Activated CD4-positive, alpha-beta T cell treated with anti-CD3 and anti-CD28 coated beads for 1 hour (primary cell): Measurements from ENCODE around the gene PROM2.

ENCODE experiments used
- DNase-seq: peaks from one replicate; pipeline ENCODE4 v3.0.0-alpha.2; 2020

PROM2 gene

DNA sequence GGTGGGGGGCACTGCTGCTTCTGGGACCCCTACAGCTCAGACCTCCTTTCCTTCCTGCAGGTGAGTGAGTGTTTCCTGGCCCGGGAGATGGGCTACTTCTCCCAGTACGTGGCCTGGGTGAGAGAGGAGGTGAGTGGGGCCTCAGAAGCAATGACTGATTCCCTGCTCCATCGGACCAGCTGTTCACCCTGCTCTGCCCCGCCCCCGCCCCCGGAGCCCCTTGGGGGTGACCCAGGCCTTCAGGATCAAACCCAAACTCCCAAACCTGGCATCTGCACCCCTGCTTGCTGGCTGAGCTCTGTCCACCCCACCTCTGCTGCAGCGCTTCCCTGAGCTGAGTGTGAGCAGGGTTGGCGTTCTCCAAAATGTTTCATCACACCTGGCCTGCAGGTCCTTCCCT, 13.1 kb downstream of the PROM2 start:
- no peak for DNase-seq

DNA sequence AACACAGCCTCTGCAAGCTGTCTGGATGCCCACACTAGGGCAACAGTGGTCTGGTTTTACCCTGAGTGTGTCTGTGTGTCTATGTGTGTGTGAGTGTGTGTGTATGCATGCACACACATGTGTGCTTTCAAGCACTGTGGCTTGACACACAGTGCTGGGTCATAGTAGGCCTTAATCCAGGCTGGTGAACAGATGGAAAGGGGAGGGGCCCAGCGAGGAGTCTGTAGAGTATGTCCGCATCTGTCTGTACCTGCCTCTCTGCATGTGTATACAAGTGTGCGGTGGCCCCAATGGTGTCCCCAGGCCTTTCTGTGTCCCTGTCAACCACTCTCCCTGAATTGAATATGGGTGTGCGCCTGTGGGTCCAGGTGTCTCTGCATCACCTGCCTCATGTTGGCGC, 13.6 kb downstream of the PROM2 start:
- DNase-seq = no peak

DNA sequence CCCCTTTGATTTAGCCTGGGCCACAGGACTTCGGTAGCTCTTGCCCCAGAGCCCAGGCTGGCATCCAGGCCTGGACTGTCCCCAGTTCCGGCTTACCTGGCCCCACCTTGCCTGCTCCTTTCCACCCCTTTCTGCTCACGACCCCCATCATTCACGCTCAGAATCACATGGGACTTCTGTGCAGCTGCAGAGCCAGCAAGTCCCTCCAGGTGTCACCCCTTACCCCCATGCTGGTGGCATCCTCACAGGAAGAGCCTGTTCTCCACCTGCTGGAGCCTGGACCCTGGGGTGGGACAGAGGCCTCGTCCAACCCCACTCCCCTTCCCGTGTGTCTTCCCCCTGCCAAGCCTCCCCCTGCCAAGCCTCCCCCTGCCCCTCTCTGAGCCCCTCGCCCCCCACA, 15.0 kb downstream of the PROM2 start:
- no peak for DNase-seq

DNA sequence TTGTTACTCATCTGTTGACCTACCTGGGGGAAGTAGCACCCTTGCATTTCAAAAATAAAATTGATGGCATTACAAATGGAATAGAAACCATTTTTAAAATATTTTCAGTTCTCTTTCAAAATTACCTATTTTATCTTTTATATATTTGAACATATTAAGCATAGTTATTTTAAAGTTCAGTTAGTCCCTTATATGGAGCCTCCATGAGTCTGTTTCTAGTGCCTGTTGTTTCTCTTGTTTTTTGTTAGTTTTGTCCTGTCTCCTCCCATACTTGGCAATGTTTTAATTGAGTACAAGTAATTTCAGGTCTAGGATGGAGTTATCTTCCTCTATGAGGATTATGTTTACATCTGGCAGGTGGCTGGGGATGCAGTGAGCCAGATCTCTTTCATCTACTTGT, 17.0 kb downstream of the PROM2 start:
- DNase-seq = no peak

DNA sequence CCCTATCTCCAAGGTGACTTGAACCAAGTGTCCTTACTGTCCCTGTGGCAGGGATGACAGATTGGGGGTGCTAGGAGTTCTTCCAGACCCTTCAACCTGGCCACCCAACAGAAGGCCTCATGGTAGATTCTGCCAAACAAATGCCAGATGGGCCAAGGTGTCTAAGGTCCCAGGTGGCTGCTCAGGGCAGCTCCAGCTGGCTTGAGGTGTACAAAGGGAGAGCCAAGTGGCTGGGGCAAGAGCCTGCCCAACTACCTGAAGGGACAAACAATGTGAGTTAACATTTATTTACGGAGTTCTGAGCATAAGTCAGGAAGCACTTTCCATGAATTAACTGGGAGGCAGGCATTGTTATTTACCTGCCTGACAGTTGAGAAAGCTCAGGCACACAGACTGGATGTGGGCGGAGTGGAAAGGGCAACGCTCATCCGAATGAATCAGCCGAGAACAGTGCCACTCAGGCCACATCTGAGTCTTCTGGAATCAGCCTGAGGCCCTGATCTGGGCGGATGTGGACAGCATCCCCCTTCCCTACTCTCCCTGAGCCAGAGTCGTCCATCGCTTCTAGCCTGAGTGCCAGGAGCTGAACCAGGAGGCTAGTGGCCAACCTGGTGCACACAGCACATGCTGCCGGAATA, 18.5 kb downstream of the PROM2 start:
- no peak for DNase-seq

DNA sequence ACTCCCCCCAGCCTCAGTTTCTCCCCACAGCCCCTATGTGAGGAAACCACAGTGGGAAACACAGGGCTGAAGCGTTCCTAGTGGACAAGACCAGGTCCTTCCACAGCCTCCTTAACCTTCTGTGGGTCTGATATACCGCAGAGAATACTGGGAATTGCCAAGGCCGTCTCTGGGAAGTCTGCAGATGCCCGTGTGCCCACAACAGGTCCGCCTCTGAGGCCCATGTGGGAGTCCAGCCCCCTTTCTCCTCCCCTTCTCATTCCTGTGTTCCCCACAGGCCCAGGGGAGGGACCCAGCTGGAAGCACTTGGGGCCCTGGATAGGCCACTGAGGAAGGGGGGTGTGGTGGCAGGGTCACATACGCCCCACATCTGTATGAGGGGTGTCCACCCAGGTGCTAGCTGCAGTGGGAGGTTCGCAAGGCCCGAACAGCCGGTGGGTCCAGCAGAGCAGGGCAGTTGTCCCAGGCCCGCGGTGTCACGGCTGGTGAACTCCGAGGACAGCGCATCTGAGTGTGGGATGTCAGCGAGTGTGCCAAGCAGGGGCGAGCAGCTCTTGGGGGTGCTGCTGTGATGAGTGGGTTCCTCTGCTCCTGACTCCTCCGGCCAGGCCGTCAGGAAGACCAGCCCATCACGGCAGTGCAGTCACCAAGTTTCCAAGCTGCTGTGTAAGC, 20.5 kb downstream of the PROM2 start:
- DNase-seq = no peak

DNA sequence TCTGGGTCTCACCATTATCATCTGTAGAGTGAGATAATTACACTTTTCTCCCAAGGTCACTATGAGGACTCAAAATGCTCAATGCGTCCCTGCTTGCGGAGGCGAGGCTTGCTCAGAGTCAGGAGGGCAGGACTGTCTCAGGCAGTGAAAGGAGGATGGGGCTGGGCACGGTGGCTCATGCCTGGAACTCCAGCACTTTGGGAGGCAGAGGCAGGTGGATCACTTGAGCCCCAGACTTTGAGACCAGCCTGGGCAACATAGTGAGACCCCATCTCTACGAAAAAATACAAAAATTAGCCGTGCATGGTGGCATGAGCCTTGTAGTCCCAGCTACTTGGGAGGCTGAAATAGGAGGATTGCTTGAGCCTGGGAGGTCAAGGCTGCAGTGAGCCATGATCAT, 21.1 kb downstream of the PROM2 start:
- DNase-seq = no peak

DNA sequence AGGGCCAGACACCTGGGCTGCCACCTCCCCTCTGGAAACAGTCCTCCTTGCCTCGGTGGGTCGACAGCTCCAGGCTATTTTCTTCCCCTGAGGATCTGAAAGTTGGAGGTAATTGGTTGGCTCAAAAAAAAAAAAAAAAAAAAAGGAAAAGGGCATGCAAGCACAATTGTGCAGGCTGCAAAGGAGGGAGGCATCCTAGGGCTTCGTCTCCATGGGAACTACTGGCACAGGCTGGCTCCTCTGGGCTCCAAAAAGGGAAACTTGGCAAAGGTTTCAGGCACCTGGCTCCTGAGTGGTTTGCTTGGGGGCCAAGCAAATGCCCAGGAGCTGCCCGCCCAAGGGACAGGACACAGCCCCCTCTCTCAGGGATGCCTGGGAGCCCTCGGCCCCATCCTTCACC, 21.8 kb downstream of the PROM2 start:
- no peak for DNase-seq

DNA sequence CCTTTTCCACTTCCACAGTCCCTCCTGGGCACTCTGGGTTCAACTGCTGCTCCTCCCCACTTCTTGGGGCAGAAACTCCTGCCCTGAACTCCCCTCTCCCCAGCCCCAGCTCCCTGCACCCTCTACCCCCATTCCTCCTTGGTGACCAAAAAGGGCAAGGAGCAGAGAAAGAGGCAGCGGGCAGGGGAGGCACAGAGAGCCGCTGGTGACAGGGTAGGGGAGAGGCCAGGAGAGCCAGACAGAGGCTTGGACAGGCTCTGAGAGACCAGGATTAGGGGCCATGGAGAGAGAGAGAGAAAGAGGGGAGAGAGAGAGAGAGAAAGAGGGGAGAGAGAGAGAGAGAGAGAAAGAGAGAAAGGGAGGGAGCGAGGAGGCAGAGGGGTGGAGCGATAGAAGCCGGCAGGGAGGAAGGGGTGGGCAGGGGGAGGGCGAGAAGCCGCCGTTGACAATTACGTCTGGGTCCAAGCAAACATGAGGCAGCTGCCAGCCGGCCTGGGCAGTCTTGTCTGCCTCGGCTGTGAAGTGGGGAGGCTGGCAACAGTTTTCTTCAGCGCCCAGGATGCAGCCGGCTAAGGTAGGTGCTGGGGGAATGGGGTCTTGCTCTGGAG, 22.7 kb downstream of the PROM2 start, which contains the start of gene KCNIP3:
Gene KCNIP3, plus strand, starts transcription at position 468 of the 608 bp plus-strand sequence. Its CDS starts 92 bp downstream, at position 560.
- no peak for DNase-seq

DNA sequence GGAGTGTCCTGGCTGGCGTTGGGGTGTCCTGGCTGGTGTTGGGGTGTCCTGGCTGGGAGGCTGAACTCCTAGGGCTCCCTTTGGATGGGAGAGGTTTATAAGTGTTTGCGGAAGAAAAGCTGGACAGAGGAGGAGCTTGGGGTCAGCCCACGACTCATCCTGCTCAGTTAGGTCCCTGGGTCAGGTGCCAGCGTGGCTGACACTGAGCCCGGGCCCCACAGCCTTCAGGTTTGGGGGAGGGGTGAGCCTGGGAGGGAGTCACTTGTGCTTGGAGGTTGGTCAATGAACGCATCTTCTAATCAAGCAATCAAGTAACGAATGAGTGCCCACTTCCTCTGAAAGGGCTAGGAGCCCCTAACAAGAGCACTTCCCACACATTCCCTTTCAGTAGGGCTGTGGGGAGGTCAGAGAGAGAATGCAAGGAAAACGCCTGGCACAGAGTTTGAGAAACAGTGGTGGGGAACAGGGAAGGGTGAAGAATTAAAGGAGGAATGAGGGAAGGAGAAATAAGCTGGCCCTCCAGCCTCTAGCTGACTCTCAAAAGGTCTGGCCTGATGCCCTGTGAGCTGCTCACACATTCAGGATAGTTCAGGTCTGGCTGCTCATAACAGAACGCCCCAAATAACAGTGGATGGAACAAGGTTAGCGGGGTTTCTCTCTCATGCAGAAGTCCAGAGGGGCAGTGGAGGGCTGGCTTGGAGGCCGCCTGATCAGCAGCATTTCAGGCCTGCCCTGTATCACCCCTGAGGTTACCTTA, 23.6 kb downstream of the PROM2 start:
- no peak for DNase-seq

DNA sequence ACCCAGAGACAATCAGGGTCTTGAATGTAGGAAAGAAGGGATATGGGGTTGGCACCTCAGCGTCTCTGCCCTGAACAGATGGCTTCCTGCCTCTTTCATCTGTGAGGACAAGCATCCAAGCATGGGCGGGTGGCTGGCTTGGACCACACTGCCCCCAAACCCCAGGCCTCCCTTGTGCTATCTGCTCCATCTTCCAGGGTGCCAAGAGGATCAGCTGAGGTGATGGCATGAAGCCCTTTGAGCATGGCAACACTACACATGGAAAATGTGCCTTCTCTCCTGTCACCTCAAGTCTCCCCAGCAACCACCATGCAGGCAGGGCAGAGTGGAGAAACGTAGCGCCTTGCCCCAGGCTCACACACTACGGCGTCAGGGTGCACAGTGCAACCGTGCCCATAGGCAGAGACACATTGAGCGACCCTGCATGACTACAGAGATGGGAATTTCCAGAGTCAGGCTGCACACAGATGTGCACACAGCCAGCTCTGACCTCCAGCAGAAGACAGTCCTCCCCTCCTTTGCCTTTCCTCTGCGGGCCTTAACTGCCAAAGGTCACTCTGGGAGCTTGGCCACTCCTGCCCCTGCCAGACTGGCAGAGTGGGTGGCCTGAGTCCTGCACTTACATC, 24.4 kb downstream of the PROM2 start:
- no peak for DNase-seq

DNA sequence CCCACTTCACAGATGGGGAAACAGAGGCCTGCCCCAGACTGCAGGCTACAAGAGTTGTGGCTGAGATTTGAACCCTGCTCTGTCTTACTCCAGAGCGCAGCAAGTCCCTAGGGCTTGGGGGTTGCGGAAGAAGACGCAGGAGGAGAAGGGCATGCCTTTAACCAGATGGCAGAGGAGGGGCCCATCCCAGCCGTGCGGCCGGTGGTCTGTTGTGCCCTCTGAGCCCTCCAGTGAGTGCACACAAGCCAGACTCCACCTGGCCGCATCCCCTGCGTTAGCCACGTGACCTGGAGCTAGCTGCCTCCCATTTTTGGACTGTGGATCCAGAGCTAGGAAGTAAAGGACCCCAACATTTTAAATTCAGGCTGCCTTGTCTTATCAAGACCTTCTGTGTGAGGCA, 25.7 kb downstream of the PROM2 start:
- DNase-seq = no peak

DNA sequence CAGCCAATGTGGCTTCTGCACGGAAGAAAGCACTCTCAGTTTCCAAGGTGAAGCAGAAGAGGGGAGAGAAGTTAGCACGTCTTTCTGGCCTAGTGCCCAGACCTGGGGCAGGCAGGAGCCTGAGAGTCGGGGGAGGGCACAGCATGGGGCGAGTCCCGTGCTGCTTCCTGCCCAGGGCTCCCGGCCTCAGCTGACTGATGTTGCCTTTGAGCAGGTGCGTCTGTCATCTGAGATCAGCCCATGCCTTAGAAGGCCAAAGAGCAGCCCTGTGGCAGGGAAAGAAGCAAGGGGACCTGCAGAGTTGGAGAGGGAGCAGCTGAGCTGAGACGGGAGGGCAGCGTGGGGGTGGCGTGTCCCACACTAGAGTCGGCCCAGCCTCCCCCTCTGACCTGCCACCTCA, 26.2 kb downstream of the PROM2 start:
- DNase-seq = no peak

DNA sequence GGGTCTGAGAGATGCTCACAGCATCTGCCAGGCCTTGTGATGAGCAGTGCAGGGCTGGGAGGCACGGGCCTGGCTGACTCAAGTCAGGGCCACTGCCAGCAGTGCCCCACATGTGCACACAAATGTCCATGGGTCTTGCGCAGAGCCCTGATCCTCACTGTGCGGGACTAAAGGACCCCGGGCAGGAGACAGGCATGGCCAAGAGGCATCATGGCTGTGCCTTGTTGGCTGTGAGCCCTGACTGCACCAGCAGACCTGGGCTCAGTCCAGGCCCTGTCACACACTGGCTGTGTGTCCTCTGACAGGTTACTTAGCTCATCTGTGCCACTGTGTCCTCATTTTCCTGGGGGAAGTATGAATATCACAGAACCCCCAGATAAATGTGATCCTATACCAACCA, 26.9 kb downstream of the PROM2 start:
- DNase-seq = no peak

DNA sequence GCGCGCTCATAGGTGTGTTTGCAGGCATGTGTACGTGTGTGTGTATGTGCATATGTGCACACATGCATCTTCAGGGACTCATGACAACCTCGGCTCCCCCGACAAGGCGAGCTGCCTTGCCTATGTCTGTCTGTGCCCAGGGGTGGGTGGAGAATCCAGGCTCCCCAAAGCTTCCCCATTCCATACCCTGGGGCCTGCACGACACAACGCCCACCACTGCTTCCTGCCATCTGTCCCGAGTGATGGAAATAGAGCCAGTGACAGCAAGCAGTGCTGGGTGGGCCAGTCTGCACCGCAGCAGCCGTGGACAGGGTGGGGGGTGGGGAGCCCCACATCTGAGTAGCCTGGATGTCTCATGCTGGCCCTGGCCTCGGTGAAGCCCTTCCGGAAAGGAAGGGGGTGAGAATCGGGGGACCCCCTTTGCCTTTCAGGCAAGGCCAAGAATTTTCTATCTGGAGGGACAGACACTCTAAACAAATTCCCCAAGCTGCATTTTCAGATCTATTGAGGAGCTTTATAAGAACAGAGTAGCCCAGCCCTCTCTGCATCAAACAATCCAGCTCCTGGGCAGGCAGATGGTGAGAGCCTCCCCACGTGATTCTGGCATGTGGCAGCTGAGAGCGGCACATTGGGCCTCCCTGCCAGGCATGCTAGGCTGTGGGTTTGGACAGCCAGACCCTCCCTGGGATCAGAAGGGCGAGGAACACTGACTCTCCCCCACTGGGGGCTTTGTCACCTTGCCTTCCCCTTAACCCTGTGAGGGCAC, 27.8 kb downstream of the PROM2 start:
- no peak for DNase-seq

DNA sequence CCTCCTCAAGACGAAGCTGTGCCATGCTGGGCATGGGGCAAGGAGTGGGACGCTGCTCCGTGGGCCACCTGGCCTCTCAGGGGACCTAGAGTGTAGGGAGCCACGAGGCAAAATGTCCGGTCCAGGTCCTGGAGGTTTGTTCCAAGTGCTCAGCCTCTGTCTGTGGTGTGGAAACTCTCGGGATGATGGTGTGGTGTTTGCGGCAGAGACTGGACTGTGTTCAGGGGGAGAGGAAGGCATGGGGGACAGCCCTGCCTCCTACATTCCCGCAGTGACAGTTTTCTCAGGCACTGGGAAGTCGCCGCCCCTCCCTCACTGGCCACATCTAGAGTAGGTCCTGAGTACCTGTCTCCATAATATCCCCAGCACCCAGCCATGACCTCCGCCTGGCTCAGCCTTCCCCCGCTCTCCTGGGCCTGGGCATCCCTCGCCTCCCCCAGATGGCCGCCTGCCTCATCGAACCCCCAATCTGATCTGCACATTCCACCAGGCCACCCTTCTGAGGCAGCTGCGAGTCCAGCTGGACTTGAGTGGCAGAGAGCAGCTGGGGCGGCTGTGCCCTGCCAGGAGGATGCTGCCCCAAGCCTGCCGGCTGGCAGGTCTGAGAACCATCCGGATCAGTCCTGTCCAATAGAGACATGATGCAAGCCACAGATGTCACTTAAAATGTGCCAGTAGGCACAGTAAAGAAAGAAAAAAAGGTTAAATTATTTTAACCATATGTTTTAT, 29.1 kb downstream of the PROM2 start:
- DNase-seq = no peak

DNA sequence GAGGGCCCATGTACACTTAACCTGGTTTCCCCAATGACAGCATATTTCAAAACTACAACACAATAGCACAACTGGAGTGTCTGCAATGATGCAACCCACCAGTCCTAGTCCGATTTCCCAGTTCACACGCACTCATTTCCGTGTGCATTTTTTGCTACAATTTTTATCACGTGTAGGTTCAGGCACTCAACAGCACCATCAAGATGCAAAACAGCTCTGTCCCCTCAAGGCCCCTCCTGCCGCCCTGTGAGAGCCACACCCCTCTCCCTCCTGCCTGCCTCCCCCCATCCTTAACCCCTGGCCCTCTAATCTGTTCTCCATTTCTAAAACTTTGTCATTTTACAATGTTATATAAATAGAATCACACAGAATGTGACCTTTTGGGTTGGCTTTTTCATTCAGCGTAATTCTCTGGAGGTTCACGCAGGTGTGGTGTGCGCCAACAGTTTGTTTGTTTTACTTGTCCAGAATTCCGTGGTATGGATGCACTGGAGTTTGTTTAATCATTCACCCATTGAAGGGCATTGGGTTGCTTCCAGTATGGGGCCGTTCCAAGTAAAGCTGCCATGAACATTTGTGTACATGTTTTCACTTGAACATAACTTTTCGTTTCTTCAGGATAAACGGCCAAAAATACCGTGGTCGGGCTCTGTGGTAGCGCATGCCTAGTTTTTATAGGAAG, 31.3 kb downstream of the PROM2 start:
- DNase-seq = no peak

DNA sequence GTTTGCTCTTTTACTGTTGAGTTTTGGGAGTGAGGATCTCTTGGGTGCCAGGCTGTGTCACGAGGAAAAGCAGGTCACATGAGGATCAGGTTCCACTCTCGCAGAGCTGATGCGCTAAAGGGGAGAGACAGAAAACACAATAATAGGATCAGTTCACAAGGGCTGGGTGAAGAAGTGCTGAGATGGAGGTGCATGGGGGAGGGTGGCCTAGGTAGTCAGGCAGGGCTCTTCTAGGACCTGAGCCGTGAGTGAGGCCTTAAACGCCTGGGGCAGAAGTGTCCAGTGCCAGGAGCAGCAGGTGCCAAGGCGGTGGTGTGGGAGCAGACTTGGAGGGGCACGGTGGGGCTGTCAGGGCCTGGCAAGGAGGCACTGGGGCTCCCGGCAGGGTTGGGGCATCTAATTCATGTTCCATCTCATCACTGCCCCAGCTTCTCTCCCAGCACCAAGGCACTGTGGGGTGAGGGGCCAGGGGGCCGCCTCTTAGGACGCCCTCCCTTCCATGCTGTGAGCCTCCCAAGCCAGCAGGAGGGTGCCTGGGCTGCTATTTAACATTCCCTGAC, 32.2 kb downstream of the PROM2 start:
- DNase-seq = no peak

DNA sequence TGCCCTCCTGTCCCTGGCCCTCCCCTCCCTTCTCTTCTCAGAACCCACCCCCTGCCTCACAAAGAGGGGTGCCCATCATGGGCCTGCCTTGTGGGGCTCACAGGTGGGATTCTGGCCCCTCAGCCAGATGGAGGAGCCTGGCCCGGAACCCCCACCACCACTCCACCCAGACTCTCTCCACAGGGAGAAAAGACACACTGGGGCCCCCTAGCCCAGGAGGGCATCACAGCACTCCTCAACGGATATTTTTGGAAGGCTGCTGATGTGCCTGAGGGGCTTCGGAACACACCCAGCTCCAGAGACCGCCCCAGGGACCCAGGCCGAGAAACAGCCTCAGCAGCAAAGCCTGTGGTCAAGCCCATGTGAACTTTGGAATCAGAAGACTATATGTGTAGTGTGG, 32.8 kb downstream of the PROM2 start:
- DNase-seq = no peak

DNA sequence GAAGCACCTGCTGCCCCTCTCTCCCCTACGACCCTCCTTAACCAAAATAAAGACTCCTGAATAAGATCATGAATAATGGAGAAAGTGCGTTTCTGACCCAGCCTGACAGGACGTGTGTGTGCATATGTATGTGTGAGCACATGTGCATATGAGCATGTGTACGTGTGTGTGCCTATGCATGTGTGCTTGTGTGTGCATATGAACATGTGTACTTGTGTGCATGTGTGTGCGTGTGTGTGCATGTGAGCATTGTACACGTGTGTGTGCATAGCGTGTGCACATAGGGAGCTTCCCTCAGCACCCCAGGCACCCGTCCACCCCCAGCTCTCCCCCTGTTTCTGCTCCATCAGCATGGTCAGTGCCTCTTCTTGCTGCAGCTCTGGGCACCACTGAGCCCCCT, 33.6 kb downstream of the PROM2 start:
- no peak for DNase-seq
